Stomach (tissue), 9 donors: ENCODE results near the gene BOLA3. TPM values are rescaled to one million over a fixed set of nuclear protein-coding genes. Genes with fewer than 3 reads are reported as not detected.
"Not testable (repeated sequence)": the region's sequence is repeated elsewhere in the genome, so short reads cannot be mapped to it uniquely, and the experiment has no call there.

Source experiments
- DNase-seq, 2 donors: peaks; one replicate each; pipeline versions ENCODE4 v3.0.0 to v3.0.0-alpha.2; 2013 to 2019
- H3K27ac ChIP-seq, 5 donors: fragments of 200-600 bp in 4 of 5; sonication (generic) in 4 of 5; one replicate each; pipeline ENCODE4 v1.5.1; 2013 to 2019; ENCODE audit warnings: mild to moderate bottlenecking in 1 of 5, moderate library complexity in 1 of 5
- H3K27me3 ChIP-seq, 3 donors: fragments of 200-600 bp; sonication (generic); one replicate each; pipeline ENCODE4 v1.5.1; 2017 to 2019; ENCODE audit warnings: mixed run types in 1 of 3
- H3K36me3 ChIP-seq, 4 donors: fragments of 200-600 bp; sonication (generic); 1 replicate in 3 of 4; 2 replicates in 1 of 4; pipeline ENCODE4 v1.5.1; 2016 to 2019
- H3K4me1 ChIP-seq, 4 donors: fragments of 200-600 bp; sonication (generic); one replicate each; pipeline ENCODE4 v1.5.1; 2016 to 2019
- H3K4me3 ChIP-seq, 4 donors: fragments of 200-600 bp; sonication (generic) in 3 of 4; one replicate each; pipeline ENCODE4 v1.5.1; 2016 to 2019; ENCODE audit warnings: mild to moderate bottlenecking in 1 of 4
- H3K9me3 ChIP-seq, 4 donors: fragments of 200-600 bp; sonication (generic); one replicate each; pipeline ENCODE4 v1.5.1; 2016 to 2019
- EP300 ChIP-seq: sonication (generic); formaldehyde crosslinking; IDR thresholded peaks from one replicate; pipeline ENCODE4 v1.6.1; 2017; ENCODE audit warnings: antibody characterized with exemption
- POLR2A ChIP-seq, 4 donors: fragments of 450-650 bp; IDR thresholded peaks; one replicate each; pipeline ENCODE4 v1.6.1; 2016; ENCODE audit warnings: antibody characterized with exemption in 4 of 4, control low read depth in 2 of 4, mild to moderate bottlenecking in 1 of 4, moderate library complexity in 1 of 4
- POLR2AphosphoS5 ChIP-seq, 3 donors: sonication (generic); formaldehyde crosslinking; IDR thresholded peaks; one replicate each; pipeline ENCODE4 v1.6.1; 2016; ENCODE audit warnings: antibody characterized with exemption in 3 of 3
- WGBS, 5 donors: extraction: QIAGEN DNeasy Blood & Tissue Kit in 3 of 5; methylation state at CpG; one replicate each; pipeline versions ENCODE4 v1.1.5 to v1.1.7; 2013 to 2018; 5-methylcytosine and 5-hydroxymethylcytosine counted together
- intact Hi-C: fragments of 100-400 bp; cut with DNase I; formaldehyde crosslinking; loops from one replicate; pipeline ENCODE4 v1.15.1; 2023; ENCODE audit warnings: low total_unique reads
- polyA plus RNA-seq, 3 donors: library from polyadenylated mRNA; stranded (reverse); fragments of 200-250 nt; gene quantifications; one replicate each; pipeline ENCODE4 v1.2.3, GENCODE V29; 2013
- total RNA-seq, 5 donors: library from RNA; depleted of rRNA; stranded (reverse); fragments of >200 nt; gene quantifications; one replicate each; pipeline versions ENCODE4 v1.1.0 to v1.2.3, GENCODE V29; 2014 to 2016
- TF ChIP-seq, protein P1 (sequence below), 7 experiments: fragments of 450-650 bp in 4 of 7; fragments of 200-600 bp in 3 of 7; sonication (generic) in 3 of 7; IDR thresholded peaks; one replicate each; pipeline ENCODE4 v1.5.1; 2016 to 2019; ENCODE audit warnings: antibody characterized with exemption in 7 of 7, control low read depth in 2 of 7, mild to moderate bottlenecking in 1 of 7
- donor health status: healthy with polysubstance abuse.
- donor health status: Bipolar disorder and iron deficiency.
- donor health status: healthy.

BOLA3 gene
- total and polyA plus RNA-seq, 8 donors = 13.3 to 310 (median 94.1) TPM; not detected in 1

- Histone ChIP-seq H3K27ac (no peak overlapping the region), H3K27me3 (no peaks in the 10 kb centered on the region), H3K4me3 (no peak overlapping the region), H3K36me3 (peaks cover 54 to 97% (median 85%) of the 10 kb centered on the region in 4 donors), H3K9me3 (no peaks in the 10 kb centered on the region), H3K4me1 (peaks cover 0 to 17% (median 8%) of the 10 kb centered on the region in 4 donors)
- WGBS, 5 donors = 89 to 98% (median 95%) methylated on average over 3 of the region's 3 CpGs
- TF ChIP-seq POLR2A (IDR thresholded peaks at IDR 0.05) = no peak
- TF ChIP-seq POLR2AphosphoS5 (IDR thresholded peaks at IDR 0.05) = no peak
- TF ChIP-seq, protein P1, sequence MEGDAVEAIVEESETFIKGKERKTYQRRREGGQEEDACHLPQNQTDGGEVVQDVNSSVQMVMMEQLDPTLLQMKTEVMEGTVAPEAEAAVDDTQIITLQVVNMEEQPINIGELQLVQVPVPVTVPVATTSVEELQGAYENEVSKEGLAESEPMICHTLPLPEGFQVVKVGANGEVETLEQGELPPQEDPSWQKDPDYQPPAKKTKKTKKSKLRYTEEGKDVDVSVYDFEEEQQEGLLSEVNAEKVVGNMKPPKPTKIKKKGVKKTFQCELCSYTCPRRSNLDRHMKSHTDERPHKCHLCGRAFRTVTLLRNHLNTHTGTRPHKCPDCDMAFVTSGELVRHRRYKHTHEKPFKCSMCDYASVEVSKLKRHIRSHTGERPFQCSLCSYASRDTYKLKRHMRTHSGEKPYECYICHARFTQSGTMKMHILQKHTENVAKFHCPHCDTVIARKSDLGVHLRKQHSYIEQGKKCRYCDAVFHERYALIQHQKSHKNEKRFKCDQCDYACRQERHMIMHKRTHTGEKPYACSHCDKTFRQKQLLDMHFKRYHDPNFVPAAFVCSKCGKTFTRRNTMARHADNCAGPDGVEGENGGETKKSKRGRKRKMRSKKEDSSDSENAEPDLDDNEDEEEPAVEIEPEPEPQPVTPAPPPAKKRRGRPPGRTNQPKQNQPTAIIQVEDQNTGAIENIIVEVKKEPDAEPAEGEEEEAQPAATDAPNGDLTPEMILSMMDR (IDR thresholded peaks at IDR 0.05) = no peak
- TF ChIP-seq EP300 = no peak
- intact Hi-C loops = no loop called here
- DNase-seq = no peak
Measured at GRCh38 chr2:74091391-74091790, 56.3 kb downstream of the BOLA3 start.

- Histone ChIP-seq H3K4me3 (no peak overlapping the region), H3K27me3 (no peaks in the 10 kb centered on the region), H3K4me1 (peaks cover 0 to 8% (median 4%) of the 10 kb centered on the region in 4 donors), H3K27ac (no peak overlapping the region), H3K9me3 (no peaks in the 10 kb centered on the region), H3K36me3 (peaks cover 54 to 96% (median 91%) of the 10 kb centered on the region in 4 donors)
- intact Hi-C loops = no loop called here
- no peak for DNase-seq
- 93 to 96% (median 94%) methylated on average over 23 to 26 of the region's 26 CpGs for WGBS, 5 donors
- TF ChIP-seq EP300 (no peak), POLR2AphosphoS5 (IDR thresholded peaks at IDR 0.05) (no peak), POLR2A (IDR thresholded peaks at IDR 0.05) (no peak)
- TF ChIP-seq, protein P1 (IDR thresholded peaks at IDR 0.05) = no peak
Measured at GRCh38 chr2:74089816-74090745, 57.6 kb downstream of the BOLA3 start.

DNA sequence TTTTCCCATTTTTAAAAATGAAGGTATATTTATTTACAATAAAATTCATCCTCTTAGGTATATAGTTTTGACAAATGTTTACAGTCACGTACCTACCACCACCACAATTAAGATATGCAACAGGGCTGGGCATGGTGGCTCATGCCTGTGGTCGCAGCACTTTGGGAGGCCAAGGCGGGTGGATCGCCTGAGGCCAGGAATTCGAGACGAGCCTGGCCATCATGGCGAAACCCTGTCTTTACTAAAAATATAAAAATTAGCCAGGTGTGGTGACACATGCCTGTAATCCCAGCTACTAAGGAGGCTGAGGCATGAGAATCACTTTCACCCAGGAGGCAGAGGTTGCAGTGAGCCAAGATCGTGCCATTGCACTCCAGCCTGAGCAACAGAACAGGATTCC lies 59.0 kb downstream of the BOLA3 start:
- H3K9me3 ChIP-seq, H3K4me3 ChIP-seq, H3K27ac ChIP-seq, H3K27me3 ChIP-seq, H3K4me1 ChIP-seq, intact Hi-C loops, DNase-seq: not testable (repeated sequence)
- WGBS, 5 donors = 92 to 98% (median 97%) methylated on average over 8 of the region's 8 CpGs
- H3K36me3 ChIP-seq = peaks cover 47 to 94% (median 89%) of the 10 kb centered on the region in 4 donors

- no peak for DNase-seq
- TF ChIP-seq EP300 (no peak), POLR2AphosphoS5 (IDR thresholded peaks at IDR 0.05) (no peak), POLR2A (IDR thresholded peaks at IDR 0.05) (no peak)
- TF ChIP-seq, protein P1 (IDR thresholded peaks at IDR 0.05) = no peak
- Histone ChIP-seq H3K27ac (no peak overlapping the region), H3K27me3 (no peaks in the 10 kb centered on the region), H3K36me3 (peaks cover 38 to 94% (median 89%) of the 10 kb centered on the region in 4 donors), H3K4me1 (no peaks in the 10 kb centered on the region), H3K9me3 (no peaks in the 10 kb centered on the region), H3K4me3 (no peak overlapping the region)
- intact Hi-C loops = no loop called here
- 96 to 97% (median 96%) methylated on average over 9 to 16 of the region's 16 CpGs for WGBS, 5 donors
Measured at GRCh38 chr2:74087696-74088095, 60.0 kb downstream of the BOLA3 start.

DNA sequence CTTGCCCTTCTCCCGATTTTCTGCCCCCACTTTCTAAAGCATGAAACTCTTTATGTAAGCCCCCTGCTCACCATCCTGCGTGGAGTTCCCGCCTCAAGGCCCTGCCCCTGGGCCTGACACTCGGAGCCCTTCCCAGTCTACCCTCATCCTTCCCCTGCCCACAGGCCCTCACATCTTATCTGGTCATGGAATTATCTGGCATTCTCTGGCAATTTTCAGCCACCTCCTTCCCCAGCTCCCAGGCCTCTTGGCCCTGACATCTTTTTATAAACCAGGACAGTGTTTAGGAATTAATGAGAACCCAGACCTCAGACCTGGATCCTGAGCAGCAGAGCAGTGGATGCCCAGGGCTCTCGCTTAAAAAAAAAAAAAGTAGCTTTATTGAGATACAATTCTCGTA lies 61.7 kb downstream of the BOLA3 start:
- intact Hi-C loops = no loop called here
- Histone ChIP-seq H3K9me3 (no peaks in the 10 kb centered on the region), H3K36me3 (peaks cover 27 to 93% (median 89%) of the 10 kb centered on the region in 4 donors), H3K4me3 (no peak overlapping the region), H3K4me1 (no peaks in the 10 kb centered on the region), H3K27me3 (no peaks in the 10 kb centered on the region), H3K27ac (no peak overlapping the region)
- no peak for DNase-seq
- 92 to 96% (median 95%) methylated on average over 6 of the region's 6 CpGs for WGBS, 5 donors
- TF ChIP-seq POLR2AphosphoS5 (IDR thresholded peaks at IDR 0.05) (no peak), EP300 (no peak), POLR2A (IDR thresholded peaks at IDR 0.05) (no peak)
- TF ChIP-seq, protein P1 (IDR thresholded peaks at IDR 0.05) = no peak
